Liver (tissue), 3 donors: Measurements from ENCODE around the gene ZNF346.

Source experiments
- EGR1 ChIP-seq, 2 donors: IDR thresholded peaks; 2 replicates each; pipeline ENCODE4 v1.6.1; 2016 to 2018; ENCODE audit warnings: antibody characterized with exemption in 2 of 2, low read depth in 2 of 2
- GABPA ChIP-seq, 2 donors: IDR thresholded peaks in 1 of 2; conservative IDR thresholded peaks in 1 of 2; 2 replicates each; pipeline ENCODE4 v1.6.1; 2016; ENCODE audit warnings: antibody characterized with exemption in 2 of 2, mild to moderate bottlenecking in 1 of 2, moderate library complexity in 1 of 2
- JUND ChIP-seq, 2 donors: IDR thresholded peaks; 2 replicates each; pipeline ENCODE4 v1.6.1; 2016; ENCODE audit warnings: antibody characterized with exemption in 2 of 2
- MAX ChIP-seq: IDR thresholded peaks from 2 replicates; pipeline ENCODE4 v1.6.1; 2016; ENCODE audit warnings: antibody characterized with exemption
- SP1 ChIP-seq: IDR thresholded peaks from 2 replicates; pipeline ENCODE4 v1.6.1; 2018; ENCODE audit warnings: antibody characterized with exemption, mild to moderate bottlenecking
- TAF1 ChIP-seq: conservative IDR thresholded peaks from 2 replicates; pipeline ENCODE4 v1.6.1; 2016; ENCODE audit warnings: antibody characterized with exemption, mild to moderate bottlenecking
- ZBTB33 ChIP-seq: IDR thresholded peaks from 2 replicates; pipeline ENCODE4 v1.6.1; 2016; ENCODE audit warnings: antibody characterized with exemption
- TF ChIP-seq, protein P1 (sequence below): fragments of 150-350 bp; IDR thresholded peaks from 2 replicates; pipeline ENCODE4 v1.5.1; 2017; ENCODE audit warnings: improper control_type of control experiment, low read depth, low read length; ENCODE audit not compliant: missing input control
- TF ChIP-seq, protein P2 (sequence below): IDR thresholded peaks from 2 replicates; pipeline ENCODE4 v1.6.1; 2016; ENCODE audit warnings: antibody characterized with exemption, mild to moderate bottlenecking
- donor health status: healthy.
- donor health status: healthy.

DNA sequence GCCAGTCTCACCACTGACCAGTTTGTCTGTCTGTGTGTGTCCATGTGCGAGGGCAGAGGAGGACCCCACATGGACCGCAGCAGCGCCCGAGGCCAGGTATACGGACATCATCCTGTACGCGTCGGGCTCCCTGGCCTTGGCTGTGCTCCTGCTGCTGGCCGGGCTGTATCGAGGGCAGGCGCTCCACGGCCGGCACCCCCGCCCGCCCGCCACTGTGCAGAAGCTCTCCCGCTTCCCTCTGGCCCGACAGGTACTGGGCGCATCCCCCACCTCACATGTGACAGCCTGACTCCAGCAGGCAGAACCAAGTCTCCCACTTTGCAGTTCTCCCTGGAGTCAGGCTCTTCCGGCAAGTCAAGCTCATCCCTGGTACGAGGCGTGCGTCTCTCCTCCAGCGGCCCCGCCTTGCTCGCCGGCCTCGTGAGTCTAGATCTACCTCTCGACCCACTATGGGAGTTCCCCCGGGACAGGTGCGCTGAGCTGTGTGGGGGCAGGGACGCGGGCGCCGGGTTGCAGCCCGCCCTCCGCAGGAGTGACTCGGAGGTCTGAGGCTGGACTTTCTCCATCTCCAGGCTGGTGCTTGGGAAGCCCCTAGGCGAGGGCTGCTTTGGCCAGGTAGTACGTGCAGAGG lies 70.7 kb downstream of the ZNF346 start:
- TF ChIP-seq, protein P1, sequence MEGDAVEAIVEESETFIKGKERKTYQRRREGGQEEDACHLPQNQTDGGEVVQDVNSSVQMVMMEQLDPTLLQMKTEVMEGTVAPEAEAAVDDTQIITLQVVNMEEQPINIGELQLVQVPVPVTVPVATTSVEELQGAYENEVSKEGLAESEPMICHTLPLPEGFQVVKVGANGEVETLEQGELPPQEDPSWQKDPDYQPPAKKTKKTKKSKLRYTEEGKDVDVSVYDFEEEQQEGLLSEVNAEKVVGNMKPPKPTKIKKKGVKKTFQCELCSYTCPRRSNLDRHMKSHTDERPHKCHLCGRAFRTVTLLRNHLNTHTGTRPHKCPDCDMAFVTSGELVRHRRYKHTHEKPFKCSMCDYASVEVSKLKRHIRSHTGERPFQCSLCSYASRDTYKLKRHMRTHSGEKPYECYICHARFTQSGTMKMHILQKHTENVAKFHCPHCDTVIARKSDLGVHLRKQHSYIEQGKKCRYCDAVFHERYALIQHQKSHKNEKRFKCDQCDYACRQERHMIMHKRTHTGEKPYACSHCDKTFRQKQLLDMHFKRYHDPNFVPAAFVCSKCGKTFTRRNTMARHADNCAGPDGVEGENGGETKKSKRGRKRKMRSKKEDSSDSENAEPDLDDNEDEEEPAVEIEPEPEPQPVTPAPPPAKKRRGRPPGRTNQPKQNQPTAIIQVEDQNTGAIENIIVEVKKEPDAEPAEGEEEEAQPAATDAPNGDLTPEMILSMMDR: no peak
- no peak for TF ChIP-seq MAX
- no peak for TF ChIP-seq TAF1
- TF ChIP-seq, protein P2, sequence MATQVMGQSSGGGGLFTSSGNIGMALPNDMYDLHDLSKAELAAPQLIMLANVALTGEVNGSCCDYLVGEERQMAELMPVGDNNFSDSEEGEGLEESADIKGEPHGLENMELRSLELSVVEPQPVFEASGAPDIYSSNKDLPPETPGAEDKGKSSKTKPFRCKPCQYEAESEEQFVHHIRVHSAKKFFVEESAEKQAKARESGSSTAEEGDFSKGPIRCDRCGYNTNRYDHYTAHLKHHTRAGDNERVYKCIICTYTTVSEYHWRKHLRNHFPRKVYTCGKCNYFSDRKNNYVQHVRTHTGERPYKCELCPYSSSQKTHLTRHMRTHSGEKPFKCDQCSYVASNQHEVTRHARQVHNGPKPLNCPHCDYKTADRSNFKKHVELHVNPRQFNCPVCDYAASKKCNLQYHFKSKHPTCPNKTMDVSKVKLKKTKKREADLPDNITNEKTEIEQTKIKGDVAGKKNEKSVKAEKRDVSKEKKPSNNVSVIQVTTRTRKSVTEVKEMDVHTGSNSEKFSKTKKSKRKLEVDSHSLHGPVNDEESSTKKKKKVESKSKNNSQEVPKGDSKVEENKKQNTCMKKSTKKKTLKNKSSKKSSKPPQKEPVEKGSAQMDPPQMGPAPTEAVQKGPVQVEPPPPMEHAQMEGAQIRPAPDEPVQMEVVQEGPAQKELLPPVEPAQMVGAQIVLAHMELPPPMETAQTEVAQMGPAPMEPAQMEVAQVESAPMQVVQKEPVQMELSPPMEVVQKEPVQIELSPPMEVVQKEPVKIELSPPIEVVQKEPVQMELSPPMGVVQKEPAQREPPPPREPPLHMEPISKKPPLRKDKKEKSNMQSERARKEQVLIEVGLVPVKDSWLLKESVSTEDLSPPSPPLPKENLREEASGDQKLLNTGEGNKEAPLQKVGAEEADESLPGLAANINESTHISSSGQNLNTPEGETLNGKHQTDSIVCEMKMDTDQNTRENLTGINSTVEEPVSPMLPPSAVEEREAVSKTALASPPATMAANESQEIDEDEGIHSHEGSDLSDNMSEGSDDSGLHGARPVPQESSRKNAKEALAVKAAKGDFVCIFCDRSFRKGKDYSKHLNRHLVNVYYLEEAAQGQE: no peak
- TF ChIP-seq GABPA (IDR thresholded peaks at IDR 0.05 in 1 of 2, conservative IDR thresholded peaks at IDR 0.05 in 1 of 2): no peak
- TF ChIP-seq ZBTB33: no peak
- no peak for TF ChIP-seq EGR1 (IDR thresholded peaks at IDR 0.05; ENCODE audit: low read depth in 2 of 2)
- no peak for TF ChIP-seq SP1
- TF ChIP-seq JUND (IDR thresholded peaks at IDR 0.05): no peak
